Activated naive CD4-positive, alpha-beta T cell treated with Interleukin-2 at 50 U/mL for 16 hours (primary cell): Measurements from ENCODE around the gene LRRC28.

Experiments
- DNase-seq: peaks from one replicate; pipeline ENCODE4 v3.0.0-alpha.2; 2020

The LRRC28 gene

GRCh38 chr15:99250001-99250400 lies 1.3 kb upstream of the LRRC28 start:
- DNase-seq = no peak

GRCh38 chr15:99250494-99250856 lies 806 bp upstream of the LRRC28 start:
- DNase-seq = no peak

GRCh38 chr15:99252326-99252725 lies 1.0 kb downstream of the LRRC28 start:
- DNase-seq = no peak

GRCh38 chr15:99253381-99254090 lies 2.3 kb downstream of the LRRC28 start:
- peak; percentile 18 for DNase-seq

- DNase-seq = no peak
Observed at GRCh38 chr15:99257107-99257750, 5.9 kb downstream of the LRRC28 start.

- no peak for DNase-seq
Observed at GRCh38 chr15:99264125-99264524, 12.8 kb downstream of the LRRC28 start.

GRCh38 chr15:99265541-99266070 lies 14.3 kb downstream of the LRRC28 start:
- no peak for DNase-seq

- DNase-seq = no peak
Observed at GRCh38 chr15:99267957-99268356, 16.7 kb downstream of the LRRC28 start.

GRCh38 chr15:99268431-99268830 lies 17.1 kb downstream of the LRRC28 start:
- DNase-seq = no peak

- DNase-seq = no peak
Observed at GRCh38 chr15:99273801-99274200, 22.5 kb downstream of the LRRC28 start.

- no peak for DNase-seq
Observed at GRCh38 chr15:99275061-99275460, 23.8 kb downstream of the LRRC28 start.

GRCh38 chr15:99275525-99276128 lies 24.3 kb downstream of the LRRC28 start:
- DNase-seq = no peak

GRCh38 chr15:99279290-99279689 lies 28.0 kb downstream of the LRRC28 start:
- DNase-seq = no peak

GRCh38 chr15:99279827-99280226 lies 28.5 kb downstream of the LRRC28 start:
- DNase-seq = peak; percentile 16

GRCh38 chr15:99282121-99282520 lies 30.8 kb downstream of the LRRC28 start:
- DNase-seq = no peak

- no peak for DNase-seq
Observed at GRCh38 chr15:99282586-99282985, 31.3 kb downstream of the LRRC28 start.

- no peak for DNase-seq
Observed at GRCh38 chr15:99283717-99284116, 32.4 kb downstream of the LRRC28 start.

- DNase-seq = no peak
Observed at GRCh38 chr15:99291643-99292042, 40.4 kb downstream of the LRRC28 start.

- no peak for DNase-seq
Observed at GRCh38 chr15:99295840-99296239, 44.6 kb downstream of the LRRC28 start.

GRCh38 chr15:99296386-99296785 lies 45.1 kb downstream of the LRRC28 start:
- no peak for DNase-seq

- DNase-seq = no peak
Observed at GRCh38 chr15:99303907-99304306, 52.6 kb downstream of the LRRC28 start.

GRCh38 chr15:99305761-99306505 lies 54.7 kb downstream of the LRRC28 start:
- no peak for DNase-seq

- DNase-seq = no peak
Observed at GRCh38 chr15:99306694-99307338, 55.5 kb downstream of the LRRC28 start.
